ENCODE measurements around the gene APOO. TPM values are rescaled to one million over a fixed set of nuclear protein-coding genes. Genes with fewer than 3 reads are reported as not detected.

APOO gene
- total RNA-seq, 1 donor: 13.0 TPM

- no peak overlapping the region for H3K4me3 ChIP-seq (ENCODE audit: low read depth, low read length)
- no peak for DNase-seq (ENCODE audit: low read depth)
- TF ChIP-seq, protein P1, sequence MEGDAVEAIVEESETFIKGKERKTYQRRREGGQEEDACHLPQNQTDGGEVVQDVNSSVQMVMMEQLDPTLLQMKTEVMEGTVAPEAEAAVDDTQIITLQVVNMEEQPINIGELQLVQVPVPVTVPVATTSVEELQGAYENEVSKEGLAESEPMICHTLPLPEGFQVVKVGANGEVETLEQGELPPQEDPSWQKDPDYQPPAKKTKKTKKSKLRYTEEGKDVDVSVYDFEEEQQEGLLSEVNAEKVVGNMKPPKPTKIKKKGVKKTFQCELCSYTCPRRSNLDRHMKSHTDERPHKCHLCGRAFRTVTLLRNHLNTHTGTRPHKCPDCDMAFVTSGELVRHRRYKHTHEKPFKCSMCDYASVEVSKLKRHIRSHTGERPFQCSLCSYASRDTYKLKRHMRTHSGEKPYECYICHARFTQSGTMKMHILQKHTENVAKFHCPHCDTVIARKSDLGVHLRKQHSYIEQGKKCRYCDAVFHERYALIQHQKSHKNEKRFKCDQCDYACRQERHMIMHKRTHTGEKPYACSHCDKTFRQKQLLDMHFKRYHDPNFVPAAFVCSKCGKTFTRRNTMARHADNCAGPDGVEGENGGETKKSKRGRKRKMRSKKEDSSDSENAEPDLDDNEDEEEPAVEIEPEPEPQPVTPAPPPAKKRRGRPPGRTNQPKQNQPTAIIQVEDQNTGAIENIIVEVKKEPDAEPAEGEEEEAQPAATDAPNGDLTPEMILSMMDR (IDR thresholded peaks at IDR 0.05; ENCODE audit: insufficient read depth, low read depth, low read length): no peak
These were observed 56.2 kb downstream of the APOO start for GRCh38 chrX:23851544-23851943.

GRCh38 chrX:23849241-23849640, 58.5 kb downstream of the APOO start:
- no peak for DNase-seq (ENCODE audit: low read depth)
- TF ChIP-seq, protein P1 (IDR thresholded peaks at IDR 0.05; ENCODE audit: insufficient read depth, low read depth, low read length): no peak
- H3K4me3 ChIP-seq (ENCODE audit: low read depth, low read length): no peak overlapping the region

DNA sequence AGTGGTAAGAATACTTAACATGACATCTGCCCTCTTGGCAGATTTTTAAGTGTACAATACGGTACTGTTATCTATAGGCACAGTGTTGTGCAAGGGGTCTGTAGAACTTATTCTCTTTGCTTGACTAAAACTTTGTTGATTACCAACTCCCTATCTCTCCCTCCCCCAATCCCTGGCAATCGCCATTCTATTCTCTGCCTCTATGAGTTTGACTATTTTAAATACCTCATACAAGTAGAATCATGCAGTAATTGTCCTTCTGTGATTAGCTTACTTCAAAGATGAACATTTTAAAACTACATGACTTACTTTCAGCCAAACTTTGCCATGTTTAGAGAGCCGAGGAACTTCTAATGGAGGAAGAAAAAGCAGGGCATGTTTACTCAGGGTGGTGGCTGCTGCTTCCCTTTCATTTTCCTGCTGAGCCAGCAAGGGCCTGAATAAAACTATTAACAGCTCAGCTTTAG, 62.4 kb downstream of the APOO start:
- H3K4me3 ChIP-seq (ENCODE audit: low read depth, low read length): no peak overlapping the region
- DNase-seq (ENCODE audit: low read depth): peak; percentile 38
- TF ChIP-seq, protein P1 (IDR thresholded peaks at IDR 0.05; ENCODE audit: insufficient read depth, low read depth, low read length): no peak

DNA sequence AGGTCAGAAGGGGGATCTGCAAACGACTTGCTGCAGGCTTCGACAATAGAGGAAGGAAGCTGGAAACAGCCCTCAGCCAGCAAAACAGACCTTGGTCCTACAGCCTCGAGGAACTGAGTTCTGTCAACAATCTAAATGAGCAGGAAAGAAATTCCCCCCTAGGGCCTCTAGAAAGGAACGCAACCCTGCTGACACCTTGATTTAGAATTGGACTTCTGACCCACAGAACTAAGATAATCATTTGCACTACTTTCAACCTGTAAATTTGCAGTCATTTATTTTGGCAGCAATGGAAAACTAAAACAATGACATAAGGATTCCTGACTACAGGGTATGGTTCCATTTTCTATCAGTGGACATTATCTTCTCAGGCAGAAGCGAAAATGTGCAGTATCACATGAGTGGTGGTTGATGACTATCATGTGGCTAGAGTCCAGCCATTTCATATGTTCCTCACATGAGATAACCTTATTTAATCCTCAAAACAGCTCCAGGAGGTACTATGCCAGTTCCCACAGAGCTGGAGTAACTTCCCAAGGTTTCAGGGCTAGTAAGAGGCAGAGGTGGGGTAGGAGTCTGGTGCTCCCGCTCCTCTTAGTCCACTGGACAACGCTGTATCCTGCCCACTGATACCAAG, 63.1 kb downstream of the APOO start:
- DNase-seq (ENCODE audit: low read depth): peak; percentile 62
- no peak overlapping the region for H3K4me3 ChIP-seq (ENCODE audit: low read depth, low read length)
- TF ChIP-seq, protein P1 (IDR thresholded peaks at IDR 0.05; ENCODE audit: insufficient read depth, low read depth, low read length): no peak

- DNase-seq (ENCODE audit: low read depth): no peak
- H3K4me3 ChIP-seq (ENCODE audit: low read depth, low read length): no peak overlapping the region
- TF ChIP-seq, protein P1 (IDR thresholded peaks at IDR 0.05; ENCODE audit: insufficient read depth, low read depth, low read length): no peak
These were observed 65.8 kb downstream of the APOO start for GRCh38 chrX:23841847-23842522.

DNA sequence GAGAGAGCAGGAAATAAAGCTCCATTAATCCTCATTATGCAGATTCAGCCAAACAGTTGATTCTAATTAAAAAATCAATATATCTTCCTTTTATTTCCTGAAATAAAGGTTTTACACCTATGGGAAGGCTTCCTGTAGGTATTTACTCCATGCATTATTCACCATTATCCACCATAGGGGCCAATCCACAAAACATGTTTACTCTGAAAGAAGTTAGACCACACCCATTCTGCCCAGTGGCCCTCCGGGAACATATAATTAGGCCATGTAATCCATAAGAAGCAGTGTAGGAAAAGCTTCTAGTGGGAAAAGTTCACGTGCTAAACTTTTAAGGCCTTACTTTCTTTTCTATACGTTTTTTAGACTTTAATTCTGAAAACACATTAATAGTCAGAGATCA, 67.1 kb downstream of the APOO start:
- TF ChIP-seq, protein P1 (IDR thresholded peaks at IDR 0.05; ENCODE audit: insufficient read depth, low read depth, low read length): no peak
- no peak for DNase-seq (ENCODE audit: low read depth)
- H3K4me3 ChIP-seq (ENCODE audit: low read depth, low read length): no peak overlapping the region
